ENCODE data around the gene SIGLEC12.

DNA sequence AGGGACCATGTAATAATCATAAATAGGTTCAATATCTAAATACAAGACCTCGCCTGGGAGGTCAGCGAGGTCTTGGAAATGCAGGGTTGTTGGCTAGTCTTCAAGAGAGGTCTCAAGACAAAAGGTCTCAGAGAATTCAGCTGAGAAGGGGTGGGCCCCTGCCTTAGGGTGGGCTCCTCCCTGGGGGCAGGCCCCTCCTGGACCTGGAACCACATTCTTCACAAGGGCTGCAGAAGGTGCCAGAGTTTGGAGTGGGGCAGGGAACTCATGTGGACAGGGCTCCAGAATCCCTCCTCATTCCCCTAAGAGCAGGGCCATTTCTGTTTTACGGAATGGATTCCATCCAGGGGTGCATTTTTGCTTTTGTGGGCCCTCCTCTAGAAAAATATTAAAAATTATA lies 13.1 kb downstream of the SIGLEC12 start:
- TF ChIP-seq POLR2AphosphoS5 (IDR thresholded peaks at IDR 0.05; ENCODE audit: low read depth, low read length) = no peak
- no peak for TF ChIP-seq TAF1 (IDR thresholded peaks at IDR 0.05; ENCODE audit: borderline replicate concordance, insufficient read depth, low read length)
- TF ChIP-seq, protein P1, sequence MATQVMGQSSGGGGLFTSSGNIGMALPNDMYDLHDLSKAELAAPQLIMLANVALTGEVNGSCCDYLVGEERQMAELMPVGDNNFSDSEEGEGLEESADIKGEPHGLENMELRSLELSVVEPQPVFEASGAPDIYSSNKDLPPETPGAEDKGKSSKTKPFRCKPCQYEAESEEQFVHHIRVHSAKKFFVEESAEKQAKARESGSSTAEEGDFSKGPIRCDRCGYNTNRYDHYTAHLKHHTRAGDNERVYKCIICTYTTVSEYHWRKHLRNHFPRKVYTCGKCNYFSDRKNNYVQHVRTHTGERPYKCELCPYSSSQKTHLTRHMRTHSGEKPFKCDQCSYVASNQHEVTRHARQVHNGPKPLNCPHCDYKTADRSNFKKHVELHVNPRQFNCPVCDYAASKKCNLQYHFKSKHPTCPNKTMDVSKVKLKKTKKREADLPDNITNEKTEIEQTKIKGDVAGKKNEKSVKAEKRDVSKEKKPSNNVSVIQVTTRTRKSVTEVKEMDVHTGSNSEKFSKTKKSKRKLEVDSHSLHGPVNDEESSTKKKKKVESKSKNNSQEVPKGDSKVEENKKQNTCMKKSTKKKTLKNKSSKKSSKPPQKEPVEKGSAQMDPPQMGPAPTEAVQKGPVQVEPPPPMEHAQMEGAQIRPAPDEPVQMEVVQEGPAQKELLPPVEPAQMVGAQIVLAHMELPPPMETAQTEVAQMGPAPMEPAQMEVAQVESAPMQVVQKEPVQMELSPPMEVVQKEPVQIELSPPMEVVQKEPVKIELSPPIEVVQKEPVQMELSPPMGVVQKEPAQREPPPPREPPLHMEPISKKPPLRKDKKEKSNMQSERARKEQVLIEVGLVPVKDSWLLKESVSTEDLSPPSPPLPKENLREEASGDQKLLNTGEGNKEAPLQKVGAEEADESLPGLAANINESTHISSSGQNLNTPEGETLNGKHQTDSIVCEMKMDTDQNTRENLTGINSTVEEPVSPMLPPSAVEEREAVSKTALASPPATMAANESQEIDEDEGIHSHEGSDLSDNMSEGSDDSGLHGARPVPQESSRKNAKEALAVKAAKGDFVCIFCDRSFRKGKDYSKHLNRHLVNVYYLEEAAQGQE (IDR thresholded peaks at IDR 0.05; ENCODE audit: insufficient read depth in 1 of 2, low read depth in 2 of 2, low read length in 2 of 2) = no peak
- no peak for TF ChIP-seq SIN3A (IDR thresholded peaks at IDR 0.05; ENCODE audit: borderline replicate concordance, insufficient read depth, low read length)
